NCI-H1436 treated with DMSO at 0.1 percent for 48 hours (cell line): Measurements from ENCODE around the gene KCNK16.

Experiments used
- DNase-seq: peaks from one replicate; lab custom pipeline; 2025; lab: John Stamatoyannopoulos, UW

KCNK16 gene

DNA sequence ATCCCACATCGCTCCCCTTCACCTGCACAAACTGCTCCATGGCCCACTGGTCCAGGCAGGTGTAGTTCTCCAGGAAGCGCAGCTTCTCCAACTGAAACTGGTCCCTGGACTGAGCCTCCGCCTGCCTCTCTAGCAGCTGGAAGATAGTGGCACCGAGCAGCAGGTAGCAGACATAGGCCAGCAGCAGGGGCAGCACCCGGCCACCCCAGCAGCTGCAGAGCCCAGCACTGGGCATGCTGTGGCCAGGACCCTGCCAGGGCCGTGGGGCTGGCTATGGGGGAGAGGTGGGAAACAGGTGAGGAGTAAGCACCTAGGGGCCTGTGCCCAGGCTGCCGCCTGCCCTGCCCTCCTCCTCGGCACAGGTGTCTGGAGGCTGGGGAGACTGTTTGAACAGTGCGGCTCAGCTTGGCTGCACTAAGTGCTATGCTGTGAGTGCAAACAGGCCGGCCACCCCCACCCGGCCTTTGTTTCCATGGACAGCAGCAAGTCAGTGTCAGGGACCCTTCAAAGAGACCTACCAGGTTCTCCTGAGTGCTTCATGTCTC lies at the start of gene KCNK16:
Gene KCNK16 (minus strand): TSS at position 397 of the 545 bp plus-strand sequence. CDS start 162 bp downstream, at position 235.
- DNase-seq = no peak

DNA sequence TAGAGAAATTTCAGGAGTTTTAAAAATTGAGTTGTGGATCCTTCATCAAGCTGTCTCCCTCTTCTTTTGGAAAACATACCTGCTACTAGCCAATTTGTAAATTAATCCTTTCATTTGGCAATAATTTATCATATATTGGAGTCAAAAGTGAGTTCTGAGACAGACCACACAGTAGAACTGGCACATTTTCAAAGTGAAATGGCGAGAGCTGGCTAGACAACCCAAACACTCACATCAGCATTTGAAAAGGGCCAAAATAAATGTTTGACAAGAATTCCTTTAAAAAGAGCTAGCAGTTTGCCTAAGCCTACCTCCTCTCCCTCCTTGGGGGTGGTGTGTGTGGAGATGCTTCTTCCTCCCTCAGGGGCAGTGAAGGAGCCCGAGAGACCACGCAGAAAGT lies 47.9 kb upstream of the KCNK16 start:
- DNase-seq = no peak

DNA sequence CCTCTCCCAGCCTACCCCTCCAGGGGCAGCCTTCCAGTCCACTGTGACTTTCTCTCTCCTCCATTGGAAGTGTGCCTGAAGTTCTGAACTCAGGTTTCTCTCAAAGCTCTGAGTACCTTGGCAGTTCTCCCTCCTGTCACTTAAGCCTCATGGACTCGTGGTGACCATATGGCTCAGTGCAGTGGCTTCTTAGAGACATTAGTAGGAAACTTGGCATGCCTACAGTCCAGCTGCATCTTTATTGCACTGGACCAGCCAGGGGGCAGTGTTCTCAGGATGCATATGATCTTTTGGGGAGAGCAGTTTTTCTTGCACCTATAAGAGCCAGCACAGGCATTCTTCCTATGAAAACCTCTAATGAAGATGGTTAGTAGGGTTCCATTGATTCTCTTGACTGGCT lies 47.5 kb upstream of the KCNK16 start:
- no peak for DNase-seq

DNA sequence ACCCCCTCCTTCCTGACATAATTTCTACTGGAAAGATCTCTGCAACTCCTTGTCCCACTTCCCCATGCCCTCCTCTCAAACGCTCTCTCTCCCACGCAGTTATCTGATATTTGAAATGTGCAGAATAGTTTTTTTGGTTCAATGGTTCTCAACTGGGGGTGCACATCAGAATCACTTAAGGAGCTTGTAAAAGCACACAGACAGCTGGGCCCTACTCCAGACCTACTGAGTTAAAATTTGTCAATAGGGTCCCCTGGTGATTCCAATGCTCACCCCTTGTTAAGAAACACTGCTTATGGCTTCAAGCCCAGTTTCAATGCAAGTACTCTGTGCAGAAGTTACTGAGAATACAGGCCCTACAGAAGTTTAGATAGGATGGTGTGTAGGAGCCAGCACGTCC lies 45.2 kb upstream of the KCNK16 start:
- no peak for DNase-seq

DNA sequence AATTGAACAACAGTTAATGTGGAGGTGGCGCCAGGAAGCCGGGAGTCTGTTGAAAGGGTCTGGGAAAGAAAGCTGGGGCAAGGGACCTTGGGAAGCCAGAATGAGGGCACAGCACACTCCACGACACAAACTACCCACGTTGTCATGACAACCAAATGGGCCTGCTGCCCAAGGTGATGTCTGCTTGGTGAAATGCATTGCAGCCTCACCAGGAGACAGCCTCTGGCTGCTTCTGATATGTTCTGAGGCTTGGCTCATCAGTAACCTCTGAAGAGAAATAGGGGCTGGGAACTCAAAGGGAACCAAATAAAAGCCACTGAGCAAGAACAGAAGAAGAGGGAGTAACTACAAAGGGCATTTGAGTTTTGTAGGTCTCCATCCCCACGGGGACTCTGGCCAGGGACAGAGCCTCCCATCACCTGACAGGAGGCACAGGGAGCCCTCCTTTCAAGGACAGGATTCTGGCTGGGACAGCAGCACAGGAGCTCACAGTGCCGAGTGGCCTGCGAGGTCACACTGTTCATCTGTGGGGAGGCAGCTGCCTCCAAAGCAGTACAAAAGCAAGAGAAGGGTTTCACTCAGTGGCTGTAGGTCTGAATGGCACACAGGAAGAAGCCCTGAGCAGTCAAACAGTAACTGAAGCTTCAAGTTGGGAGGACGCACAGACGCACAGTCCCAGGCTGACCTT lies 44.6 kb upstream of the KCNK16 start:
- no peak for DNase-seq

DNA sequence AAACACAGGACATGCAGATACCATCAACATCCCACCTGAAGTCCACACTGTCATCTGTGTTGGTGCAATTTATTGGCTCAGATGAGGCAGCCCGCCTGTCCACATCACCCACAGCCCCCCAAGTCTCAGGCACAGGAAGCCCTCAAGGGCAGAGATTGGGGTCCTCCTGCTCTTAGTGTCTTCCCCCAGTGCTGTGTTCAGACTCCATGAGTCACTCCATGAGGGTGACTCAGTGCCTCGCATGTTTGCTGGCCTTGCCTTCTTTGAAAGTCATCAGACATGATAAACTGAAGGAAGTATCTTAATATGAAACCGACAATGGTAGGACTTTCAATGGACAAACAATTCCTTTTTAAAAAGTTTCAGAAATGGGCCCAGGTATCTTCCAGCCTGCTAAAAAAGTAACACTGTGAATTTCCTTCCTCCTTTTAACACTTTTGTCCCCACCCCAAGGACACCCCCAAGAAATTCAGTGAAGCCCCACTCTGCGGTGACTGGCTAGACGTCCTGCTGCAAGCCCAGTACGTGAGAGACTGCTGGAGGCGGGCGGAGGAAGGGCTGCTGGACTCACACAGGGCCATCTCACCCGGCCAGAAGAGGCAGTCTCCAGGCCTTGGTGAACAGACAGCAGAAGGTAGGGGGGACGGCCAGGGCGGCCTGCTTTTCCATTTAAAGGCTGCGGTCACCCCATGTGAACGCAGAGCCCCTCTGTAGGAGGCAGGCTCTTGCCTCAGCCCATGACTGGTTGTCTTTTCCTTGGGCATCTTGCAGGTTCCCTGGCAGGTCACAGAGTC lies 43.0 kb upstream of the KCNK16 start:
- no peak for DNase-seq

DNA sequence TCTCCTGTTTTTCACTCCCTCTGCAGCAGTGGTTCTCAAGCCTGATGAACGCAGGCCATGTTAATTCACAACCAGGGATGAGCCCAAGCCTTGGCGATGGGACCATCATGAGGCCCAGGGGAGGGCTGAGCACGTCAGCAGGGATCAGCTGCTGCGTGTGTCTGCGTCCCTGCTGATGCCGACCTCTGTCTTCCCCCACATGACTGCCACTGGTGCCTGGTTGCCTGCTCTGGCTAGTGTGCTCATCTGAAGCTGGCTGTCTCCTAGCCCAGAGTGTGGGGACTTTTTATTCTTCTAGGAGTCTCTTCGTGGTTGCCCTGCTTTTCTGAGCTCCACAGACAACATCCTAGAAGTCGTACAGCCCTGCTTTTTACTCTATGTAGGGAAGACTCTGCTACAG lies 40.8 kb upstream of the KCNK16 start:
- DNase-seq = no peak

DNA sequence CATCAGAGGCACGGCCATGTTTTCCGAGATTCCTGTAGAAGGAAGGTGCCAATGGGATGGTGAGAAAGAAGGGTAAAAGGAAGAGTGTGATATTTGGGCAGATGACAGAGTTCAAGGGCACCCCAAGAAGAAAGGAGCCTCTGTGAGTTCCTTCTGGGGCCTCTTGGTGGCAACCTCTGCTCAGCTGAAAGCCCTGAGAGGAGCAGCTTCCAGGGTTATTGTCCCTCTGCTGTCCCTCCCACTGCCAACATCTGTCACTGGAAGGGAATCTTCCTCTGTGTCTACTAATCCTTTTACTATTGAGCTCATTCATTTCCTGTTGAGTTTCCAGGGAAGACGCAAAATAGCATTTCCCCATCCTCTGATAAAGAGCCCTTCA lies 40.0 kb upstream of the KCNK16 start:
- DNase-seq = no peak

DNA sequence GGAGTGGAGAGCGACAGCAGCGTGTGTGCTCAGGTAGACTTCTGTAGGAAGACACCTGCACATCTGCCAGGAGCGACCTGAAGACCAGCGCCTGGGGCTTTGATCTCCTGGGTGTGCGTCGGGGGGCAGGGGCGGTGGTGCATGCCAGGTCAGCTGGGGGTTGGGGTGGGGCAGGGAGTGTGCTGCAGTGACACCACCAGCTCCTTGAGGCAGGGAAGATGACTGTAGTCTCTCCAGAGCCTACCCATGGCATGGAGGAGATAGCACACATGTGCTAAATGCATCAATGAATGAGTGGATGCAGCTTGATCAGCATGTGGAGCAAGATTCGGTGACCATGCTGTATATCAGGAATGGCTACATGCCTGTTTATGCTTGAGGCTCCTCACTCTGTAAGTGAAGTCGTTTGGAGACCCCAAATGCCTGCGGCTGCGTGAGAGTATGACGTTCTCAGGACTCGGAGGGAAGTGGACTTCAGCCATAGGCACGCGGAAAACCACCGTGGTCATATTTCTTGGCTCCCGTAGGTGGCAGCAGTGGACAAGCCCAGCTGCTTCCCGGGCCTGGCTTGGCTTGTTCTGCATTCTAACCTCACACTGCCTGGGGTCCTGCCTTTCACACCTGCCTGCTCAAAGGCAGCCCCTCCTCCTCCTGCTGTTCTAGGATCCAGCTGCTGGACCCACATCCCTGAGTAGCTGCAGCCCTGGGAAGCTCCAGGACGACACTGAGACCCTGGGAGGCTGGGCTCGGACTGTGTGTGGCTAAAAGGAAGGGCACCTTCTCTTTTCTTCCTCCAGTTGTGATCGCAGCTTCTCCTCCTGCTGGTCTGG lies 39.4 kb upstream of the KCNK16 start:
- DNase-seq = peak; percentile 20

DNA sequence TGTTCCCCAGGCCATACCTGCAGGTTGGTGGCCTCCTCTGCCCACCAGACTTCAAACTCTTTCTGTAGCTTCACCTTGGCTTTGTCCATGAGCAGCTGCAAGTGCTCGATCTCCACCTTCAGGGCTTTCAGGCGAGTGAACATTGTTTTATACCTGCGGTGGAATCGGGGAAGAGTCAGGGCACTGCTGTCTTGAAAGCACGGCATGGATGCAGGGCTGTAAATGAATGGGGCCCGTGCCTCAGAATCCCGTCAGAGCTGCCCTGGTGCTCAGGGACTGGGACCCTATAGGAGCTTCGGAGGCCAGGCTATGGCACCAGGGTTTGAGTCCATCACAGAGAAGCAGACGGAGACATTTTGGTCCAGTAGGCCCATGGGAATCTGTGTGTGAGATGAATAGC lies 37.9 kb upstream of the KCNK16 start:
- no peak for DNase-seq

DNA sequence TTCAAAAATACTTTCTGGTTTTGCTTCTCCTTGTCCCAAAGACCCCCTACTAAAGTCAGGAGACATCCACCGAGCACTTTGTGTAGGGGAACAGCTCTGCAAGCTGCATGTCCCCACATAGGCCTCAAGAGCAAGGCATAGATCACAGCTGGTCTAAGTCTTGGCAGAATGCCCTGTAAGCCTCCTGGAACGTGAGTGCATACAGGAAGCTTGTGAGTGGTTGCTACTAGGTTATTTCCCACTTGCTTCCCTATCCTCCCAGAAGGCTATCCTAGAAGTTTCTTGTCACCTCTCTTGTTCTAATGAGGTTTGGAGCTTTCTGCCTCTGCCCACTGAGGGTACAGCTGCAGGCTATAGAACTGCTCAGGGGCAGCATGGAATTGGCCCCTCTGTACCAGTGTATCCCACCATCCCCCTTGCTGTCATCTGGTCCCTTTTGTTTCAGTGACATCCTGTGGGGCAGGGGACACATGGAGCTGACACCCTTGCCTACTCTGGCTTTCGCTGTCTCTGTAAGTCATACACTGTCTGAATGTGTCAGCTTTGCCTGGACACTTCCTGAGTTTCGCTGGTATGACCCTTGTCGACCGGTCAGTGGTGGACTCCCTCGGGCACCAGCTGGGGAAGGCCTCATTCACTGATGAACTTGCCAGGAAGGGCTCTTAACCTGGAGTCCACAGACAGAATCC lies 35.6 kb upstream of the KCNK16 start:
- DNase-seq = no peak

DNA sequence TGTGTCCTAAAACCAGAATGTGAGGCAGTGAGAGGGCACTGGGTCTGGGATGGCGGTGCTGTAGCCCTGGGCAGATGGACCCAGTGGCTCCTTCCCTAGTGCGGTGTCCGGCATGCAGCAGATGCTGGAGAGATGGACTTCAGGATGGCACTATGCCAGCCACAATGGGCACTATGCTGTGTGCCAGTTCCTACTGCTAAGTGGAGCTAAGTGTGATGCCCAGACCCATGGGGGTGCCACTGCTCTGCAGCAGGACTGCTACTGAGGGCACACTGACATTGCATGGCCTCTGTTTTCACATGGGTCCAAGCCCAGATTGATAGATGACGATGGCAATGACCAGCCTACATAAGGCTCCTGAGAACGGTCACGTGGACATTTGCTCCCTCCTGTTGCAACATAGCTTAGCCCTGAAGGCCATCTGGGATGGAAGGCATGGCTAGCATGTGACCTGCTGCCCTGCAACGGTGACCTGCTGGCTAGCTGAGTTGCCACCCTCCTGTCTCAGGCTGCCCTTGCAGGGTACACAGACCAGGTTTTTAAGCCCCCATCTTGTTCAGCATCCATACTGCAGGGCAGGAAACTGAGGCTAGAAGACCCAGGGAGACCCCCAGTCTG lies 31.3 kb upstream of the KCNK16 start:
- no peak for DNase-seq

DNA sequence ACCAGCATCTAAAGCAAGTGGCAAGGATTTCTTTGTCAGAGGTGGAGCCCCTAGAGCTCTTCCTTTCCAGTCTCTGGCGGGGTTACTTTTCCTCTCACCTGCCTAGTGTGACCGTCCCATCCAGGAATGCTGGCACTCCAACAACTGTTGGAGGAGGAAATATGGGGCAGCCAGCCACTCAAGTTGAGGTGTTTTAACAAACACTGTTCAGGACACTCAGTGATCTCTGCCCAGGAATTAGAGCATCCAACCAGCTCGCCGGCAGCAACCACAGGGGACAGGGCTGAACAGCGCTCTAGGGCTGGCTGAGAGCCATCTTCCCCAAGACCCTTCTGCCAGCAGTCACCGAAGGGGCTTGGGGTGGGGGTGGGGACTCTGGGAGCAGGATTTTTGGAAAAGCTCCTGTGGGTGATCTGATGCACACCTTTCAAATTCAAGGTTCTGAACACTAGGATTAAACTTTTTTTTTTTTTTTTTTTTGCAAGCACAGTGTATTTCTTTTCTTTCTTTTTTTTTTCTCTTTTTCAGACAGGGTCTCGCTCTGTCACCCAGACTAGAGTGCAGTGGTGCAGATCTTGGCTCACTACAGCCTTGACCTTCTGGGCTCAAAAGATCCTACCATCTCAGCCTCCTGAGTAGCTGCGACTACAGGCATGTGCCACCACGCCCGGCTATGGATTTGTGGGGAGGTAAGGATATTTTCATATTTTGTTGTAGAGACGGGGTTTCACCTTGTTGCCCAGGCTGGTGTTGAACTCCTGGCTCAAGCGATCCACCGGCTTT lies 28.4 kb upstream of the KCNK16 start:
- no peak for DNase-seq

DNA sequence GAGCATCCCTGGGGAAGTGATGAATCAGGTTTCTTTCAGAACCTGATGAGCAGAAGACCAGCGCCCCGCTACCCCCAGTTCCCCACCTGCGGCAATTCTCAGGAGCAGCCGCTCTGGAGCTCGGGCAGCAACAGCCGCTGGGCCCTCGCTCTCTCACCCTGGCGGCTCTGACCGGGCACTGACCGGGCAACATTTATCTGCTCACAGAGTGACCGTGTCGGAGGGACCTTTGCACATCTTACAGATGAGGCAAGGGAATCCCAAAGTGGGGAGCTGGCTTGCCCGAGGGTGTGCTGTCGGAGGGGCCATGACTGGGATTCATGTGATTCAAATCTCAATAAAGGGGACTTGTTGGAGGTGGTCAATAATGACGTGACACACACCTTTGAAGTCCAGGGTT lies 26.2 kb upstream of the KCNK16 start:
- no peak for DNase-seq

DNA sequence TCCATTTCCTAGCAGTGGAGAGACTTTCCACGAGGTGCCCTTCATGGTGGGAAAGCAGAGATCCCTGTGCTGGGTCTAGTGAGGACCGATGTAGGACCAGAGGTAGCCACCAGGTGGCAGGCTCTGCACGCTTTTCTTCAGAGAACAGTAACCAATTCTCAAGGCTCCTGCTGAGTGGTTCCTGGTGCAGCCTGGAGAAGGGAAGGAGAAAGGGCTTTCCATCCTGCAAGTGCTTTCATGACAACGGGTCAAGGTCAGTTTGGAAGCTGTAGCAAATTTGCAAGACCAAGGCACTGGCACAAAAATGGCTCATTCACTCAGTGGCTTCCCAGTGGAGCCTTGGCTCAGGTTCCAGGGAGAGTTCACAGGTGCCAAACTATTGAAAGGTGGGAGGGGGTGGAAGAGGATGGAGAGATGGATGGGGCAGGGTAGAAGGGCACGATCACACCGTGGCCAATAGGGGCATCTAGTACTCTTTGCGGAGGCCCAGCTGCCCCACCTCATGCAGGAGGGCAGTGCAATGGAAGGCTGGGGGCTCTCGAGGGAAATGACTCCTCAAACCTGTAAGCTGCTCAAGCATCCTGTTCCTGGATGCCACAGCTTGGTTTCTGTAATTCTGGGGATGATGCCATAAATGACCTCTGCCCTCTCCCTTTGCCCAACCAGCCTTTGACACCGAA lies 25.5 kb upstream of the KCNK16 start:
- DNase-seq = no peak

DNA sequence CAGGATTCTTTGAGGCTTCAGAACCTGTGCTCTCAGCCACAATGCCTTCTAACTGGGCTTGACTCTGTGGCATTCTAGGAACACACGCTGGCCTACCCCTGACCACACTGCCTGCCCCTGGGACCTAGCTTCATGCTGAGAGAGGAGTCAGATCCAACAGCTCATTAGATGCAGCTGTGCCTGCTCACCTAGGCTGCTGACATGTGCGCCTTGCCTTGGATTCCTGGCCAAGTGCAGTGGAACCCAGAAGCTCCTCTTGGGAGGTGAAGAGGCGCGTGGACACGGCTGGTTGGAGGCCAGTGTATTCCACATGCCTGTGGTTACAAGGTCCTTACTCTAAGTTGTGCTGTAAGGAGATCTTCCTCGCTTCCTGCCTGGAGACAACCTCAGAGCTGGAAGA lies 24.7 kb upstream of the KCNK16 start:
- DNase-seq = no peak

DNA sequence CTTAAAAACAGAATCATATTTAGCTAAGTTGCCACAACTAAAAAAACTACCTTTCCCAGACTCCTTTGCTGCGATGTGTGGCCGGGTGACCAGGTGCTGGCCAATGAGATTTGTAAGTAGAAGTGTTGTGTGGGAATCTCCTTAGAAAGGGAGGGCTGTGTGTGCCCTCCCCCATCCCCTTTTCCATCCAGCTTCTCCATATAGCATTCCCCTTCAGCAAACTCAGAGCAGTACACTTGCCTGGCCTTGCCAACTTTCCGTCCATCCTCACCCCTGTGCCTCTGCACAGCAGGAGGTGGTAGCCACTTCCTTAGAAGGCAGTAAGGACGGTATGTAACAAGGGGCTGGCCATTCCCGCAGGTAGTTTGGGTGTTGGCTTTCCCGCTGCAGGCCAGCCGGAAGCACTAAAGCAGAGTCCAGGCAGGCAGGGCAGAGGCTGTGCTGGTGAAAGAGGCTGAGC lies 22.3 kb upstream of the KCNK16 start:
- no peak for DNase-seq

DNA sequence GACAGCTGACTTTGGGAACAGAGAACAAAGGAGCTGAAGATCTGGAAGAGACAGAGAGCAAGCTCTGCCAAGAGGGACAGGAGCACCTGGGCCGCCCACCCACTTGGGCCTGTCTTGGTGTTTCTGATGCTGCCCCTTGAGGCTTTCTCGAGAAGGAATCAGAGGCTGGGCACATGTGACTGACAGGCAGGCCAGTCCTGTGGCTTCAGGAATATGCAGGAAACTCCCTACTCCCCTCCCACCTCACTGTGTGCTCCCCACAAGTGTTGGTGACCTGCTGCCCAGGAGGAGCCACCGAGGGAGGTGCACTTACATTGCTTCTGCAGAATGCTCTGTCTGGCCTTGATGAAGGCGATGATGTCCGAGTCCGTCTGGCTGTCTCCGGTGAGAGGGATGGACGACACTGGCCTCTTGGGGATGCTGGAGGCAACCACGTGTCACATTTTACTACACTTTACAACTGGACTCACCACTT lies 20.9 kb upstream of the KCNK16 start:
- no peak for DNase-seq

DNA sequence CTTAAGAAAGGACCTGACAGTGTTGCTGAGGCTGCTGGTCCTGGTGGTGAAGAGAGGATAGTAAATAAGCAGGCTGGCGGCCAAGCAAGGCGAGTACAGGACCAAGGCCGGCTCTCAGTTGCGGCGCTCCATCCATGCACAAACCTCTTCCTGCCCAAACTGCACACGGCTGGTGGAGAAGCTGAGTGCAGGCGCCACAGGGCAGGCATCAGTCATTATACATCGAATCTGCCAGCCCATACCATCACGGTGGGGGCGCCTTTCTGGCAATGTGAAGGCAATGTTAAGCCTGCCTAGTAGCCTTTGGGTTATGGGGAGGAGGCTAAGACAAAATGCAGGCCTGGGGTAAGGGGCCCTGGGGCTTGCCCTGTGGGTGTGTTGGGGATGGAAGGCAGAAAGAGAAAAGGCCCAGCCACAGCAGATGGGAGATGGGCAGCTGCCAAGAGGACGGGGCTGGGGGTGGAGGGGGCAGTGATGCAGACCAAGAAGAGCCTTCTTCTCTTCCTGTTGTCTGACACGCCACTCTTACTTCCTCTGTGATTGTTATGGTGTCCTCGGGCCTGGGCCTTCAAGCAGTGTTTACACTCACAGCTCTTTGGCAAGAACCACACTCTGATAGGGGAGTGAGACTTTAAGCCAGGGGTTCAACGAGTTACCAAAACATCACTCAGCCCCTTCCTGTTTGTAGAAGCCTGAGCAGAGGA lies 20.3 kb upstream of the KCNK16 start:
- no peak for DNase-seq
